ENCODE data around the gene FAM174A.

The FAM174A gene

GRCh38 chr5:100535060-100536005, at the start of gene FAM174A:
FAM174A (plus strand) TSS chr5:100535374; CDS start chr5:100535531, 157 bp downstream.
- DNase-seq (ENCODE audit: low read depth in 2 of 2): peak; percentile 89

DNA sequence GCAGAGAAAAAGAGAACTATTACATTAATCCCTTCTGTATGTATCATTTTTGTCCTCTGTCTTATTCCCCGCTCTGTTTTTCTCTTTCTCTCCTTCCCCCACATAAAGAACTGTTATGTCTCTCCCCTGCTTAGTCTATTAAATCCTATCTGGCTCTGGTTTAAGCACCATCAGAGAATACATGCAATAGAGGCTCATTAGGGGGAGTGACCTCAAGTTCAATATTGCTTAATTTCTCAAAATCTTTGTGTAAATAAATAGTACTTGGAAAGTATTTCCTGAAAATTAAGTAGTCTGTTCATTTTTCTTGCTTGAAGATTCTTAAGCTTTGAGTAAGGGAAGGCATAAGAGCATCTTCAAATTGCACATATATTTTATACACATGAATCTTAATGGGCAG, 41.2 kb upstream of the FAM174A start:
- DNase-seq (ENCODE audit: low read depth in 2 of 2): no peak

GRCh38 chr5:100496296-100496695, 38.9 kb upstream of the FAM174A start:
- DNase-seq (ENCODE audit: low read depth in 2 of 2): no peak

GRCh38 chr5:100502684-100503083, 32.5 kb upstream of the FAM174A start:
- no peak for DNase-seq (ENCODE audit: low read depth in 2 of 2)

- no peak for DNase-seq (ENCODE audit: low read depth in 2 of 2)
Observed at GRCh38 chr5:100505984-100506670, 29.0 kb upstream of the FAM174A start.

GRCh38 chr5:100516285-100516684, 18.9 kb upstream of the FAM174A start:
- DNase-seq (ENCODE audit: low read depth in 2 of 2): no peak

- no peak for DNase-seq (ENCODE audit: low read depth in 2 of 2)
Observed at GRCh38 chr5:100517301-100517974, 17.7 kb upstream of the FAM174A start.

DNA sequence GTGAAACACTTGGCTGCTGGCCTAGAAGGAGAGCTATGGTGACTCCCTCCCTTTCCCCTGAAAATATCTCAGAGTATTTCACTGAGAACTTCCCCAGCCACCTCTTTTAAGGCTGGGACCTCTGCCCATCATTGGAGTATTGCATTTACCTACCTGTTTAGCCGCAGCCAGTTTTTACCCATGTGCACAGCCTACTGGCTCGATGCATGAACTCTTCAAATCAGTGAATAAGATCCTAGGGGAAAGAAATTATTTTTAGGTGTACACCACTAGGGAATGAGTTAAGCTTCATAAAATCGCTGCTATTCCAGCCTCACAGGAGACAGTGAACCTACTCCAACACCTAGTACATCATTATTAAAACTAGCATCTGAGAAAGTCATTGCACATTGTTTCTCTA, 16.8 kb upstream of the FAM174A start:
- no peak for DNase-seq (ENCODE audit: low read depth in 2 of 2)

- no peak for DNase-seq (ENCODE audit: low read depth in 2 of 2)
Observed at GRCh38 chr5:100519075-100519474, 16.1 kb upstream of the FAM174A start.

DNA sequence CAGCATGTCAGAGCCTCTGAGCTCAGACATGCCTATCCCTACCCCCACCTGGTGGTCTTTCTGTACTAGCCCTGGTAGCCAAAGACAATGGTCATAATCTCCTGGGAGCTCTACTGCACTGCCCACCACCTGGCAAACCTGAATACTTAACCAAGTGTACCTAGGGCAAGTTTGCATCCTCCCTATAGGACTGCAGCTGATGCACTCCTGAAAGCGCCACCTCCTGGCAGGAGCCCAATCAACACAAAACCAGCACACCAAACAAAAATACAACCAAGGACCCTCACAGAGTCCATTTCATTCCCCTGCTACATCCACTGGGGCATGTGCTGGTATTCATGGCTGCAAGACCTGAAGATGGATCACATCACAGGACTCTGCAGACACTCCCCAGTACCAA, 14.8 kb upstream of the FAM174A start:
- no peak for DNase-seq (ENCODE audit: low read depth in 2 of 2)

DNA sequence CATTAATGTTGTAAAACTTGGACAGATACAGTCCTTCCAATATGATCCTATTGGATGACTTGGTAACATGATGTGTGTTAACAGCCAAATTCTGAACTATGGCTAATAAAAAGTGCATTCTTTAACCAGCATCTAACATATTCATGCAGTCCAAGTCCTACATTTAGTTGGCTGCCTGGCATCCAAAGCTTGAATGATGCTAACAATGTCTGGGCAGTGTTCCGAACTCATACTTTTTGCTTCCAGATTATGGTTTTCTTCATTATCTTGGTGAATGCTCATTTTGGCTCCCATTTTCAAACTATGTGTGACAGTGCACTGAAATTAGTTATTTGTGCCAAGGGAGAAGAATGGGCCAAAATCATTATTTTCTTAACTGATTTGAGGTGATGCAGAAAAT, 2.8 kb downstream of the FAM174A start:
- no peak for DNase-seq (ENCODE audit: low read depth in 2 of 2)

DNA sequence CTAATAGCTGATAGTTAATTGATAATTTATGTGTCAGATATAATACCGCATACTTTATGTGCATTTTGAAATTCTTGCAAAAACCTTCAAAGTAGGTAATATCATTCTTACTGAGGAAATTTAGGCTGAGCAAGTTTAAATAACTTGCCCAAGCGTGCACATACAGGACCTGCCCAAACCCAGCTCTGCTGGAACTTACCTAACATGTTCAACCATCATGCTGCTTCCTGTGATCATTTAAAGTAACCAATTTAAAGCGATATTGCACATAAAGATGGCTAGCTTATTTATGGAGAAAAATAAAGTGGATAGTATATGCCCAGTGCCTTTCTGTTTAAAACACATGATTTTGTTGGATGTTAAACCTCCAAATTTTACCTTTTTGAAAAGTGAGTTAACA, 4.3 kb downstream of the FAM174A start:
- DNase-seq (ENCODE audit: low read depth in 2 of 2): no peak

GRCh38 chr5:100542086-100542485, 6.9 kb downstream of the FAM174A start:
- DNase-seq (ENCODE audit: low read depth in 2 of 2): no peak

- no peak for DNase-seq (ENCODE audit: low read depth in 2 of 2)
Observed at GRCh38 chr5:100546001-100546400, 10.8 kb downstream of the FAM174A start.

DNA sequence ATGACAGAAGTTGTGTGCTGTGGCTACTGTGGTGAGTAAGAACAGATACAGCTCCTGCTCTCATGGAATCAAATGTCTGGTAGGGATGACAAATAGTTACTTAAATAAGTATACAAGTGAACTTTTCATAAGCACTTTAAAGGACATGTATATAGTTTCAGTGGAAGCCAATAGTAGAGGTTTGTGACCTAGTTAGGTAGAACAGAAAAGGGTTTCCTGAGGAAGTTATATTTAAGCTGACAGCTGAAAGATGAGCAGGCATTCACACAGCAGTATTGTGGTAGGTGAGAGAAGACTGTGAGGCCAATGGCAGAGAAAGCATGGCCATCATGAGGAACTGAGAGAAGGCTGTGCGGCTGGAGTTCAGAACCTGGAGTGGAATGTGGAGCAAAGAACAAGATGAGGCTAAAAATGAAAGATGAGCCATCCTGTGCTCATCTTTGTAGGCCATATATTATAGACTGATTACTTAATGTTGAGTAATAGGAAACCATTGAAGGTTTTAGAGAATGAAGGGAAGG, 15.4 kb downstream of the FAM174A start:
- no peak for DNase-seq (ENCODE audit: low read depth in 2 of 2)

DNA sequence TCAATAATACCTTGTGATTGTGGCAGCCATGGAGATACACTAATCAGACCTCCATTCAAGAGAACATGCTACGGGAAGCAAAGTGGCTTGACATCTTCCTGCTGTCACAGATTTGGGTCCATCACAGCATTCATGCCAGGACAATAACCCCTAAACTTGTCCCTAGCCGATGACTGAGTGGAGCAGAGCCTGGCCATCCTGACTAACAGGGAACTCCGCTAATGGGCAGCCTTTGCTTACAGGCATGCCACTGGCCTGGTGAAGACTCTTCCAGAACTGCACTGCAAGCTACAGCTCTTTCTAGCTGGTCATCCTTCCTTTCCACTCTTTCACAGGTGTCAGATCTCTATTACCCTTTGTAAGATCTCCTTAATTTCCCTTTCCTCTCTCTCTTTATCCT, 16.0 kb downstream of the FAM174A start:
- DNase-seq (ENCODE audit: low read depth in 2 of 2): no peak

DNA sequence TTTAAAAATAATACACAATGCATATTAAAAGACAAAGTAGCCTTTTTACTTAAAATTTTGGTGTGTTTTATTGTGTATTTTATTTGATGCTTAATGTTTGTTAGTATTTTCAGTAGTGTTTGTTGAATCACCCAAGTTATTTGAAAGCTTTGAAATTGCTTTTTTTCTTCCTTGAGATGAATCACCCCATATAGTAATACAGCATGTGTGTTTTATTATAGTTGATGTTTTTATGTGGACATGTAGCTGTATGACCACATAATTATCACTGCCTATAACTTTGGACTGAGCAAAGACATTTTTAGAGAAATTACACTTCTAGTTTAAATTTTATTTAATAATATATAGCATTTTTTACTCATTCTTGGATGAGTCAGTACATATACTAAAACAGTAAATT, 18.0 kb downstream of the FAM174A start:
- no peak for DNase-seq (ENCODE audit: low read depth in 2 of 2)

GRCh38 chr5:100560860-100561259, 25.7 kb downstream of the FAM174A start:
- DNase-seq (ENCODE audit: low read depth in 2 of 2): no peak

- DNase-seq (ENCODE audit: low read depth in 2 of 2): no peak
Observed at GRCh38 chr5:100562821-100563220, 27.6 kb downstream of the FAM174A start.

DNA sequence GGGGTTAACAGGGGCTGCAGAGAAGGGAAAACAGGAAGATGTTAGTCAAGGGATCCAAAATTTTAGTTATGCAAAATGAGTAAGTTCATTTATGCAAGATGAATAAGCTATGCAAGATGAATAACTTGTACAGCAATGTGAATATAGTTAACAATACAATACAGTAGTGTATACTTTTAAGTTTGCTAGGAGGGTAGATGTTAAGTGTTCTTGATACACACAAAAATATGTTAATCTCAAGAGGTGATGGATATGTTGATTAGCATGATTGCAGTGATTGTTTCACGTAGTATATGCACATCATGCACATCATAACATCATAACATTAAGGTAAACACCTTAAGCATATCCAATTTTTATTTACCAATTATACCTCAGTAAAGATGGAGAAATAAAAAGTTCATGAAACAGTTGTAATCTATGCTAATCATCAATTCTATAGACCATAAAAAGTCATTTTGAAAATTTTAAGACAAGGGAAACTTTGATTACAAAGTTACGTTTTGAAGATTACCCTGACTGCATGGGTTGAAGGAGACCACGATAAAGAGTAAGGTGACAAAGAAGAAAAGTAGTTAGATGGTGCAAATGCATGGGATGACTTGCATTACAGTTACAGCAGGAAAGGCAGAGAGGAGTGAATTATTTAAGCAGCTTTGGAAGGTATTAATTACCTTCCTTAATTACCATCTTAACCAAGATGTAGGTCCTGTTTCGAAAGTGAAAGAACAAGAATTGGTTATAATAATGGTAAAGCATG, 31.4 kb downstream of the FAM174A start:
- DNase-seq (ENCODE audit: low read depth in 2 of 2): no peak

DNA sequence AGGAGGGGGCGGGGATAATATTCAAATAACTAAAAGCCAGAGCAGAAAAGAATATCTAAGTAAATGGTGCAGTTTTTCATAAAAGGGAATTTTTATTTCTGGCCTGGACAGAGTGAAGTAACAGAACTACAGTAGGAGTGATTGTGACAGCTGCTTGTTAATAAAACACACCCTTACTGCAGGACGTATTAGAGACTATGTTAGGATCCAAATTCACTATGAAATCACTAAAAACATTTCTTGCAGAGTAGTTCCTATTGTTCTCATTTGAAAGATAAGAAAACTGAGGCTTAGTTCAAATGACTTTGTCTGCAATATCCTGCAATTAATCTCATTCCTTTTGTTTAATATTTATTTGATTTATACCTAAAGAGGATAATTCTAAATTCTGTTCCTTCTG, 39.5 kb downstream of the FAM174A start:
- DNase-seq (ENCODE audit: low read depth in 2 of 2): no peak
